HG03025 (cell line): Measurements from ENCODE around the gene KIDINS220.
A peak's percentile ranks its signal among the peaks of the same experiment; 100 is the strongest.
"Not testable (repeated sequence)": the region's sequence is repeated elsewhere in the genome, so short reads cannot be mapped to it uniquely, and the experiment has no call there.

Experiments used
- ATAC-seq: cut with Tn5 transposase; IDR thresholded peaks from one replicate; pipeline ENCODE4 v1.9.1; 2021; ENCODE audit warnings: mild to moderate bottlenecking, moderate library complexity; ENCODE audit not compliant: unreplicated experiment, low FRiP score

KIDINS220 gene

DNA sequence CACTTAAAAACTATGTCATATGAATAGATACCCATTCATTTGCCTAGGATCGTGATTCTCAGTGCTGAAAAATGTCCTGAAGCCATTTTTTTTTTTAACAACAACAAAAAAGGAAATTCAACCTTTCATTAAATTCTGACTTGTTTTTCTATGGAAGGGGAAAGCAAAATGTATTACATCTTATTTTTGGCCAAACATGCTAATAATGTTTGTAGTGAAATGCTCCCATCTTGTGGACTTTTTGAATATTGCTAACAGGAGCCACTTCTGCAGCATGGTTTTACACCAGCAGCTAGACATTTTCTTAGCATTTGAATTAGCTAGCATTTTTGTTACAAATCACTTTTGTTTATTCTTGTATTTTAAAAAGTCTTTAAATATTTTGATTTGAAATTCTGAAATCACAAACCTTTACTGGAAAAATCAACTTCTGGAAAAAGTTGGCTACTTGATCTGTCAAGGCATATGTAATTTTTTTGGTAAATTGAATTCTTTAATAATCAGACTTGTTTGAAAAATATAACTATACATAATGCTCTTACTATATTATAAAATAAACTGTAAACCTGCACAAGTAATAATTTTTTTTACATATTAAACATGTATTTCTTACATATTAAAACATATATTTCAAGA is 75.8 kb downstream of the KIDINS220 start:
- no peak for ATAC-seq

DNA sequence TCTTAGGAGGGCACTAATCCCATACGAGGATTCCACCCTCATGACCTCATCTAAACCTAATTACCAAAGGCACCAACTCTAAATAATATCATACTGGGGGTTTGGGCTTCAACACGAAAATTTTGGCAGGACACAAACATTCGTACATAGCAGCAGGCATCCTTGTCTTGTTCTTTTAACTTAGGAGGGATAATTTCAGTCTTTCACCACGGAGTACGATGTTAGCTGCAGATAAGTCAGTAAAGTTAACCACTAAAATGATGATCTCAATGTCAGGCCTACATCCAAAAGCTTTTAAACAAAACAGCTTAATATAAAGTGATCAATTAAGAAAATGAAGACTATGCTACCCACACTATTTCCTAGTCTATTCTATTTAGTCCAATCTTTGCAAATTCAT is 80.7 kb downstream of the KIDINS220 start:
- ATAC-seq = no peak

DNA sequence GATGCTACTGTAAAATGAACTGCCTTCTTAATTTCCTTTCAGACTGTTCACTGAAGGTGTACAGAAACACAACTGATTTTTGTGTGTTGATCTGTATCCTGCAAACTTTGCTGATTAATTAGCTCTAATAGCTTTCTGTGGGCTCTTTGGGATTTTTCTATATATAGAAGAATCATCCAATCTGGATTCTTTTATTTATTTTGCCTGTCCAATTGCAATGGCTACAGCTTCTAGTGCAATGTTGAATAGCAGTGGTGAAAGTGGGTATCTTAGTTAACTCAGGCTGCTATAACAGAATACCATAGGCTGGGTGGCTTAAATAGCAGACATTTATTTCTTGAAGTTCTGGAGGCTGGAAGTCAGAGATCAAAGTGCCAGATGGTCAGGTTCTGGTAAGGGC is 81.2 kb downstream of the KIDINS220 start:
- no peak for ATAC-seq

- ATAC-seq = no peak
These were observed 83.2 kb downstream of the KIDINS220 start for GRCh38 chr2:8754106-8754776.

DNA sequence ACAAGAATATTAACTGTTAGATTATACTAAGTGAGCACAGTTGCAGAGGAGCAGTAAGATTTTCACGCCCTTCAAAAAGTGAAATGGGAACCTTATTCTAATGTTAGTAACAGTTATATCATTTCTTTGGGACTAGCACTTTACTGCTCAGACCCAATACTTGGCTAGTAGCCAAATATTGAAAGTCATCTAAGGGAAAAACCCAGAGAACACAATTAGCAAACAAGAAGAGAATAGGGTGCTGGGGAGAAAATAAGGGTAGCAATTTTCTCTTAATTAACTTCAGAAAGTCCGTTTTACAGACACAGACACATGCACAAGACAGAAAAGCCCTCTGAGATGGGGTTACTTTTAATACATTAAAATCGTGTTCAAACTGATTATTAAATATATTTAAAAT is 83.8 kb downstream of the KIDINS220 start:
- no peak for ATAC-seq

DNA sequence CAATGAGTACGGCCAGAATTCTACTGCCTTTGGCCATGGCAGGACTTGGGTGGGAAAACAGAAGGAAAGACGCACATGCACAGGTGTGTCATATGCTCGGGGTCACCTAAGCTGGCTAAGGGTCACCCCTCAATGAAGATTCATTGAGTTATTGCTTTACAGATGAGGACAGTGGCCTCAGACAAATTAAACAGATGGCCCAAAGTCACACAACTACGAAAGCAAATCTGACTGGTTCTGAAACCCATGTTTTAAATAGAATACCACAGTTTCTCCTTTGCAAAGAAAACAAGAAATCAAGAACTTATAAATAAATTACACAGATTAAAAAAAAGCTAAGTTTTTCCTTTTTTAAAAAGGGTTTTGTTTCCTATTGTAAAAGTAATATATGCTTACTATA is 85.0 kb downstream of the KIDINS220 start:
- ATAC-seq = peak; percentile 63

GRCh38 chr2:8750221-8750620 is 87.2 kb downstream of the KIDINS220 start:
- no peak for ATAC-seq

DNA sequence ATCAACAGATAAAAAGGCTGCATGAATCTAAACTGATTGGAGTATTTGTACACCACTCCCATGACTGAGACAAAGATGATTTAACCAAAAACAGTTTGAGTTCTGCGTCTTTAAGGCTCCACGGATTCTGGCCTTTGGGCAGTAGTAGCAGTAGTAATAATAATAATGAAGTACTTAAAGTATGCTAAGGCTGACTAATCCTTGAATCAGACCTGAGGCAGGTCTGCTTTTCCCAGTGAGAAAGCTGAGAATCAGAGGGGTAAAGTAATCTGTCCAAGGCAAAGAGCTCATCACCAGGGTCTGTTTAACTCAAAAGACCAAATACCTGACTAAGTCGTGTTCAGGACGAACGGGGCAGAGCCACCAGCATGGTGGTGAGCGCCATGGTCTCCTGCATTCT is 94.2 kb downstream of the KIDINS220 start:
- ATAC-seq = no peak

DNA sequence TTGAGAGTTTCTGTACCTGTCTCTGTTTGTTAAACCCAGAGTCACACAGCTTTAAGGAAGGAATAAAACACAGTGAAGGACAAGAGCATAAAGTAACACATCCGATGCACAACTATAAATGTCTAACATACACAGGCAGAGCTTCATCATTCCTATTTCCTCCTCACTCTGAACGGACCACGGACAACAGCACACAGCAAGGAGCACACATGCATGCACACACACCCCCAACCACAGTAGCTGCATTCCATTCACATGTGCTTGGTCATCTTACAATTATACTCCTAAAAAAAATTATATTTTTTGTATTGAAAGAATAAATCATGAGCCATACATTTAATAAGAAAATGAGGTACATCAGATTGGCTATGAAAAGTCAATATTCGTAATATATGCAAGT is 97.3 kb downstream of the KIDINS220 start:
- ATAC-seq = no peak

GRCh38 chr2:8737571-8738175 is 99.7 kb downstream of the KIDINS220 start:
- no peak for ATAC-seq

GRCh38 chr2:8732601-8733000 is 104.8 kb downstream of the KIDINS220 start:
- no peak for ATAC-seq

DNA sequence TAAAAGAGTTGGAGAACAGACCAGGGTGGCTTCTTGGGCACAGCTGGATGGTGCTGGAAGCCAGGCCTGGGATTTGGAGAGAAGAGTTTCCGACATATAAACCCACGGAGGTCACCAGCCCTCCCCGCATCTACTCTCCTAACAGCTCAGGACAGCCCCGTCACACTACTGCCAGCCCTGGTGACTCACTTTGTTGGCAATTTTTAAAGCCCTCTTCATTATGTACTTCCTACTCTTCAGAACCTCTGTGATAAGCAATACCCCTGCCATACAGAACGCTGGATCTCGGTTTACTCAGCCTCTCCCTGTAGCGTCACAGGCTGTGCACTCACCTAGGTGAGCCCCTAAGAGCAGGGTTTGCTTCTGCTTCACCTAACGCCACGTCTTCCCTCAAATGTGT is 107.5 kb downstream of the KIDINS220 start:
- ATAC-seq = no peak

DNA sequence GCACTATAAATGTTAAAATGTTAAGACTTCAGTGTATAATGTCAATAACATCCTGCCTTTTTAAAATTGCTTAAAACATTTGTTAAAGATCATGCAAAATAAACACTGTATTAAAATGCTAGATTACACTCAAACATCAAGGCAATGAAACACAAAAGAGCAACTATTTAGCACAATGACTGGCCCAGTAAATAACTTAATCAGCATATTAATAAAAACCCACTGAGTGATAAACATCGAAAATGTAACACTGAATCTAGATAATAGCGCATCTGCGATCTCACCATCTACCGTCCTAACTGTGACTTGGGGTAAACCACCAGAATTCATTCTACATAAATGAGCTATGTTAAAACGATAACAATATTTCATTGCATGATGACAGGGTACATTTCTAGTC is 108.3 kb downstream of the KIDINS220 start:
- not testable (repeated sequence) for ATAC-seq

GRCh38 chr2:8728305-8729015 is 109.0 kb downstream of the KIDINS220 start:
- ATAC-seq = no peak

GRCh38 chr2:8725838-8726237 is 111.6 kb downstream of the KIDINS220 start:
- ATAC-seq = no peak

DNA sequence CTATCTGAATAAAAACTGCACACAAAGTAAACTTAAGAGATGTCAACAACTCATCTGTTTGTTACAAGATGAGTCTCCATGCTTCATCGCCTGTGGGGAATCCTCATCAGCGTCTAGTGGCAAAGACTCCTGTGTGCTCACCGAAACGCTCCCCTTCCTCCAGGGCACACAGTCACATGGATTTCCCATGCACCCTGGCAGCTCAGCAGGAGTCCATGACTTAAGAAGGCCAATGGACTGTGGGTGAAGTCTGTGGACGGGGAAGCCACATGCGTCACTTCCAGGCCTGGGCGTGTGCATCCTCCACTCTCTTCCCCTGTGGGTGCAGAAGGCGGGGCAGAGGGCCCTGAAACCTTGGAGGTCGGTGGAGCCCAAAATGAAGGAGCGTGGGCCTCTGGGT is 114.4 kb downstream of the KIDINS220 start:
- ATAC-seq = no peak

DNA sequence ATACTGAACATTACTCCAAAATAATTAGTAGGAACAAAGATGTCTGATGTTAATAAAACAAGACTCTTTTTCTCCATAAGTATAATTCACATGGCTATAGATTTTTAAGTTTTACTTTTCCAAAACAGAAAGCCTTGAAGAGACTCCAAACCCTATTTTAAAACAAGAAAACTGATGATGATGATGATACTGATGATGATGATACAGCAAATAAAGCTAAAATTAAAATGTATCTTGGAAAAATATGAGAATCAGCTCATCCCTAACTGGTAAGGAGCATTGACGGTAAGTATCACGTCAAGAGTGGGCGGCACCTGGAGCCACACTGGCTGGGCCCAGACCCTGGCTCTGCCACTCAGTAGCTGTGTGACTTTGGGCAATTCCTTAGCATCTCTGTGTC is 116.0 kb downstream of the KIDINS220 start:
- ATAC-seq = no peak

DNA sequence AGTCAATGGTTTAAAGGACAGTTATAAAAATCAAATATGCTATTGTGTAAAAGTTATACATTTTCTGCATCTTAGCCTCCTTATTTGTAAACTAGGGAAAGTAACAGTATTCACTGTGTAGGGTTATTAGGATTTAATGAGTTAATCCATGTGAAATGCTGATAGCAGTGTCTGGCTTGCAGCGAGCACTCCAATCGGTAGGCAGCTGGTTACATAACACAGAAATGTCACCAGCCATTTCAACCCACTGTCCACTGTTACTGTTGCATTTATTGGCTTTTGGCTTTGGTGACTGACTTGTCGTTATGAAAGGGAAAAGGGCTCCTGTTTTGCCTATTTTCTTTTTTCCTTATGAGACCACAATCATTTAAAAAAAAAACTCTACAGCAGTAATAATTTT is 116.7 kb downstream of the KIDINS220 start:
- no peak for ATAC-seq

DNA sequence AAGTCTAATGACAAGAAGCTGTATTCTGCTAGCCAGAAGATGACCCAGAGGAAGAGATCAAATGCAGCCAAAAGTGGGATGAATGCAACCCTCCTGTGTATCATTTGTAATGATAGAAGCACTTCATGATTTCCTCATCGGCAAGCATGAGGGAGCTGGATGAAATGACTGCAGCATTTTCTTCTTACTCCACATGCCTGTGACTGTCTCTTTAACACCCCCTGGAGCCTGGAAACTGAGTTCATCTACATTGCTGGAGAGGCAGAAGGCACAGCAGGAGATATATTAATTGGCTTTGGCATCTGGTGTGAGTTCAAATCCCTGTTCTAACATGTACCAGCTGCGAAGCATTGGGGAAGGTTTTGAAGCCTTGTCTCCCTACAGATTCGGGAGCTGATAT is 117.9 kb downstream of the KIDINS220 start:
- no peak for ATAC-seq

DNA sequence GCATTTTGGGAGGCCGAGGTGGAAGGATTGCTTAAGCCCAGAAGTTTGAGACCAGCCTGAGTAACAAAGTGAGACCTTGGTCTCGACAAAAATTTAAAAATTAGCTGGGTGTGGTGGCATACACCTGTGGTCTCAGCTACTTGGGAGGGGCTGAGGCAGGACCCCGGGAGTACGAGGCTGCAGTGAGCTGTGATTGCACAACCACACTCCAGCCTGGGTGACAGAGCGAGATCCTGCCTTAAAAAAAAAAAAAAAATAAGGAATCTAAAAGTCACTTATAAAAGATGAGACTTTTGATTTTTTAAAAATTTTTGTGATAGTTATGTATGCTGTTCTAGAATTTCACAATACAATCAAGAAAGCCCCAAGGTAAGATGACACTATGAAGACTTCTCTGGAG is 122.4 kb downstream of the KIDINS220 start:
- no peak for ATAC-seq

DNA sequence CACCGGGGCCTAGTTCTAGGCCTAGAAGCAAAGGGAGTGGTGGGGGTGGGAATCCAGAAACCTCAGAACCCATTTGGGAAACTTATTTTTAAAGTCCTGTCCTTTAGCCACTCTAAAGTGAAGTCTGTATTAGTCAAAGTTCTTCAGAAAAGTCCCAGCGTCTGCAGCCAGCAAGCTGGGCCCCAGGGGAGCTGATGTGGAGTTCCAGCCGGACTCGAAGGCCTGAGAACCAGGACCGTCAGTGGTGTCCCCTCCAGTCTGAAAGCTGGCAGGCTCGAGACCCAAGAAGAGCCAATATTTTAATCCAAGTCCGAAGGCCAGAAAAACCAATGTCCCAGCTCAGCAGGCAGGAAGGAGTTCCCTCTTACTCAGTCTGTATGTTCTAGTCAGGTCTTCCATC is 123.1 kb downstream of the KIDINS220 start:
- ATAC-seq = no peak
